ENCODE measurements around the gene ARAP3.

Gene ARAP3

DNA sequence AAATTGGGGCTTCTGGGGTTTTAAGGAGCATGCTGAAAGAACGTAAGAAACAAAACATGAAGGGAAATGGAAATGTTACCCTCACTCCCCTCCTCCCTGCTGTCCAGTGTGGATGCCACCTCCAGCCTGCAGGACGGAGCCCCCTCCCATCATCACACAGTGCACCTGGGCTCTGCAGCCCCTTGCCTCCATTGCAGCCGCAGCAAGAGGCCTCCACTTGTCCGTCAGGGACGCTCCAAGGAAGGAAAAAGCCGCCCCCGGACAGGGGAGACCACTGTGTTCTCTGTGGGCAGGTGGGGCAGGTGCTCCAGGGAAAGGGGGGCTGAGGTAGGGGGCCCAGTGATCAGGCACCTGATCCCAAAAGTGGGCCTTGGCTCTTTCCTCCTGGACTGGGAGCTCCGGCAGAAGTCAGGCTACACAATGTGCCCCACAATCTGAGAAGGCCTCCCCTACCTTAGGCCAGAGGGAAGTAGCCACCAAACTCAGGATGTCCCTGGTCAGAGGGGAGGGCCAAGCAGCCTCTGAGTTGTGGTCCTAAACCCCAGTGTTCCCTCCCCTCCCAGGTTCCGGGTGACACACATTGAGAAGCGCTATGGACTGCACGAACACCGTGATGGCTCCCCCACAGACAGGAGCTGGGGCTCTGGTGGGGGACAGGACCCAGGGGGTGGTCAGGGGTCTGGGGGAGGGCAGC lies 42.5 kb downstream of the ARAP3 start:
- DNase-seq: no peak

DNA sequence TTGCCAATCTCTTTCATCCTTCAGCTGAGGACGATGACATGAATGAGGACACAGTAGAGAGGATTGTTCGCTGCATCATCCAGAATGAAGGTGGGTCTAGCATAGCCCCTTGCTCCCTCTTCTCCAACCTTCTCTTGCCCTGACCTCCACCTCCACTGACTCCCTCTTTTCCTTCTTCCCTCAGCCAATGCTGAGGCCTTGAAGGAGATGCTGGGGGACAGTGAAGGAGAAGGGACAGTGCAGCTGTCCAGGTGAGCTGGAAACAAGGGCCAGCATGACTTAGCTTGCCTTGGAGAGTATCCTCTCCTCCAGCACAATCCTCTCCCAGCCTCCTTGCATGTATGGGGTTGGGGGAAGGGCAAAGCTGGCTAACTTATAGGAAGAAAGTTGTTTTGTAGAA lies 43.3 kb downstream of the ARAP3 start:
- DNase-seq: no peak

DNA sequence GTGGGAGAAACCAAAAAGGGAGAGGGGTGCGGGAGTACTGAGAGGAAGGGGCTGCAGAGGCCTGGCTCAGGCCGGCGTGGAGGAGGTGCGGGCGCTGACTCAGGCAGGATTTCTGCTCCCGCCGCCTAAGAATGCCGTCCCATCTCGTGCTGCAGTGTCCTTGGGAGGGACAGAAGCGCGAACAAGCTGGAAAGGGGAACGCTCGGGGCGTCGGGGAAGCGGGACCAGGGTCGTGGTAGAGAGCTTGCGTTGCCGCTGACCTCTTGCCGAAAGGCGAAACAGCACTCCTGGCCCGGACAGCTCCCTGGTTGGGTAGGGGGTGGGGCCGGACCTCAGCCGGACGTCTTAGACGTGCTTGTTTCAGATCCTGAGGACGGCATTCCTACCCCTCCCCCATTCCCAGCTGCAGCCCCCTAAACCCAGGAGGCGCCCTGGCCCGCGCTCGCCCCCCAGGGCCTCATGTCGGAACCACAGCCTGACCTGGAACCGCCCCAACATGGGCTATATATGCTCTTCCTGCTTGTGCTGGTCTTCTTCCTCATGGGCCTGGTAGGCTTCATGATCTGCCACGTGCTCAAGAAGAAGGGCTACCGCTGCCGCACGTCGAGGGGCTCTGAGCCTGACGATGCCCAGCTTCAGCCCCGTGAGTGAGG lies 44.1 kb downstream of the ARAP3 start:
- peak; percentile 15 to 69 (median 38) for DNase-seq

DNA sequence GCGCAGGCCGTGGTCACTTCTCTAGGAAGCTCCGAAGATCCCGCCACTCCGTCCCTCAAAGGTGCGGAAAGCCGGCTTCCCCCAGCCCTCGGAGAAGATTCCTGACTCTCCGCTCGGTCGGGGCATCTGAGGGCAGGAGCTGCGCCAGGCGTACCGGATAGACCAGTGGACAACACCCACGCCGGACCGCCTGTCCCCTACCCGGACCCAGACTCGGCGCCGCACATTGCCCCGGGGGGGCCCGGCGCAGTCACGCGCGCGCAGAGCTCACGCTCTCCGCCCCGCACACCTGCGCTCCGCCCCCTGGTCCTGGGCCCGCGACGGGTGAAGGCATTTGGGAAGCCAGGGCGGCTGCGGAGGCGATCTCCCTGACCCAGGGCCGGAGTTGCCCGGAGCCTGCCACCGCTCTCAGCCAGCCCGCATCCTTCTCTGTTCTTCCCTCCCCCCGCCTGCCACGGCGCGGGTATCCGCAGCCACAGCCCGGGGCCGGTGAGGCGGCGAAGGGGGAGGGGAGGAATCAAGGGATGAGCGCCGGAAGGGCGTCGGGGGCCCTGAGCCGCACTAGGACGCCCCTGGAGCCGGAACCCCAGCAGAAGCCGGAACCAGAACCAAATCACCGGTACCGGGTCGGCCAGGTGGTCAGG lies 44.8 kb downstream of the ARAP3 start:
- peak; percentile 30 to 66 (median 46) for DNase-seq

DNA sequence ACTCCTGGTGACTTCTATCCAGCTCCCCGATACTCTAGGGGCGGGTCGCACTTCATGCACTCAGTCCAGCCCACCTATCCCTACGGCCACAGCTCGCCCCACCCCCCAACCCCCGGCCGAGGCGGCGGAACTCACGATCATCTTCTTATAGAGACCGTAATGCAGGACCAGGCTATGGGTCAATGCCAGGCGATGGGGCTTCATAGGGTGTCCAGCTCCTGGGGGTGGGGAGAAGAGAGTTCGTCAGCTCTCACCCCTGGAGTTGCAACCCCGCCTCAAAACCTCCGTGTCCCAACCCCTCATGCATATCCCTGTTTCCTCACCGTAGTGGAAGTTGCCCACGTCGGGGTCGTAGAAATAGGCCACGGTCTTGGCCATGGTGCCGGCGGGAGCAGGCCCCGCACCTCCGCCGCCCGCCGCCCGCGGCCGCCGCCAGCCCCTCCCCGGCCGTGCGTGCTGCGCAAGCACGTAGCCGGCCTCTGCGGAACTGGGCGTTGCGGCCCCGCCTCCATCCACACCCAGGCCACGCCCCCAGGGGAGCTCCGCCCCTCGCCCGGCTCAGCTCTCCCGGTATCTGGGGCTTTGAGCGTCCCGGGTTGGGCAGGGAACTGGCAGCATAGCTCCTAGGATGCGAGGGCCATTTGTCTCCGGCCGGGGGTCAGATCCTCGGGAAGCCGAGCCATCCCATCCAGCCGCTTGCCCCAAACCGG lies 45.5 kb downstream of the ARAP3 start, which contains the start of the genes HDAC3 and RELL2:
Gene HDAC3, minus strand, starts transcription at position 437 of the 710 bp plus-strand sequence. Its CDS starts 59 bp downstream, at position 378.
Gene RELL2, plus strand, starts transcription at position 585 of the 710 bp plus-strand sequence. CDS start 1,229 bp downstream, outside the sequence.
- peak; percentile 82 to 93 (median 91) for DNase-seq

DNA sequence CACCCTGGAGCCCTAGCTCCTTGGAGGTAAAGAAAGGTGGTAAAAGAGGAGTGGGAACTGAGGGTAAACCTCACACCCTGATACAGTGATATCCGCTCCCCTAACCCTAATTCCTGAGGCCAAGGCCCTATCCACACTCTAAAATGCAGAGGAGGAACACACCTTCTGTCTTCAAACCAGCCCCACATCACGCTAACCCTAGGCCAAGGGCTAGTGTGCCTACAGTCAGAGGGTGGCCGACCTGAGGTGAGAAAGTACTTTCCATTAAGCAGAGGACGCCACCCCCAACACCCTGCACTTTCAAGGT lies 46.0 kb downstream of the ARAP3 start:
- no peak for DNase-seq

DNA sequence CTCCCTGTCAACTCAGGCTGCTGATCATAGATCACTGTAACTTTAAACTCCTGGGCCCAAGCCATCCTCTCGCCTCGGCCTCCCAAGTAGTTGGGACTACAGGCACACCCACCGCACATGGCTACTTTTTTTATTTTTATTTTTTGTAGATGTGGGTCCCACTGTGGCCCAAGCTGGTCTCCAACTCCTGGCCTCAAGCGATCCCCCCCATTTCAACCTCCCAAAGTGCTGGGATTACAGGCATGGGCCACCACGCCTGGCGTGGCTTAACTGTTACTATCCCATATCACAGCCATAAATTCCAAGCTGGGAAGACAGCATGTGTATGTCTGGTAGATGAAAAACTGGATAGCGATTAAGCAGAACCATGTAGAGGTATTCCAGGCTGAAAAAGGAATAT lies 46.4 kb downstream of the ARAP3 start:
- no peak for DNase-seq

DNA sequence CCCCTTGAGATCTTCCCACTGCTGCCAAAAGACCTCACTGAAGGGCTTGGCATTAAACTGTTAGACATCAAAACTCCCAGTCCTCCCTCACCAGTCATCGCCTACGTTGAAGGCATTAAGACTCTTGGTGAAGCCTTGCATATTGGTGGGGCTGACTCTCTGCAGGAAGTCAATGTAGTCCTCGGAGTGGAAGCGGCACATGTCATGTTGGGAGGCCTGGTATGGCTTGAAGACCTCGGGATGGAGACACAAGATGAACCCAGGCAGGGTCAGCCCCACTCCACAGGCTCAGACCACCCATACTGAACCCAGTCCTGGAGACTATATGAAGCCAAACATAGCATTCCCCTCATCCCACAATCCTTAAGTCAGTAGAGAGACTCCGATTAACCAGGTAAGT lies 47.3 kb downstream of the ARAP3 start:
- DNase-seq: no peak

DNA sequence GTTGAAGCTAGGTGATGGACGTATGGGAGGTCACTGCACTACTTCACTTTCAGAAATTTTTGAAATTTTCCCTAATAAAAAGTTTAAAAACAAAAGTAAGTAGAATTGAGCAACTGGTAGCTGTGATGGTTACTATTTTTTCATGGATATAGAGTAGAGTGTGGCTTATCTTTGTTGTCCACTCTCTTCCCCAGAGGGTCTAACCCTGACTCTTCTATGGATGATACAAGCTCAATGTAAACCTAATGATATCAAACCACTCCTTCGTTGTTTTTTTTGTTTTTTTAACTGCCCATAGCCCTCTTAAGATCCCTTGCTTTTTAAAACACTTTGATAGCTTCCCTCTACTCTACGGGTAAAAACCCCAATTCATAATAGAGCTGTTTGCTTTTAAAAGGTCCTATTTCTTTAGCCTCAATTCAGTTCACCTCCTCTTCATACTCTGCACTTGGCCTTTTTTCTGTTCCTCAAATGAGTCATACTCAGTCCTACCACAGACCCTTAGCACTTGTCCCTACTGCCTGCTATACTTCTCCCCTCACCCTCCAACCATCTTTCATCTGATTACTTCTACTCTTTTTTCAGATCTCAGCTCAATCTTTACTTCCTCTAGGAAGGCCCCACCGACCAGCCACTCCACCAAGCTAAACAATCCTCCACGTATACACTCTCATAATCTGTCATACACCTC lies 48.0 kb downstream of the ARAP3 start:
- peak in 1 of 5 donors; percentile 33 for DNase-seq

DNA sequence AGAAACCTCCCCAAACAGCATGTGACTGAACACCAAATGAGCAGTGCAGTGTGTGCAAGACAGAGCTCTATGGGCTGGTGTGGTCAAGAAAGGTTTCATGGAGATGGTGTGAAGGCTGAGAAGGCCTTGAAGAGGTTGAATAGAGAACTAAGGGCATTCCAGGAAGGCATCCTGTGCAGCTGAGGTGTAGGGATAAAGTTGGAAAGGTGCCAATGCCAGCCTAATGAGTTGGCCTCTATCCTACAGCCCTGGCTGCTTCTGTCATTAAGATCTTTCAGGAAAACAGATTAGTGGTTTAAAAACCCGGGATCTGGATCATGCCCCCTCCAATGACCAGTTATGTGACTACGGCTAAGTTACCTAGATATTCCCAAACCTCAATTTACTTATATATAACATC lies 49.4 kb downstream of the ARAP3 start:
- no peak for DNase-seq

DNA sequence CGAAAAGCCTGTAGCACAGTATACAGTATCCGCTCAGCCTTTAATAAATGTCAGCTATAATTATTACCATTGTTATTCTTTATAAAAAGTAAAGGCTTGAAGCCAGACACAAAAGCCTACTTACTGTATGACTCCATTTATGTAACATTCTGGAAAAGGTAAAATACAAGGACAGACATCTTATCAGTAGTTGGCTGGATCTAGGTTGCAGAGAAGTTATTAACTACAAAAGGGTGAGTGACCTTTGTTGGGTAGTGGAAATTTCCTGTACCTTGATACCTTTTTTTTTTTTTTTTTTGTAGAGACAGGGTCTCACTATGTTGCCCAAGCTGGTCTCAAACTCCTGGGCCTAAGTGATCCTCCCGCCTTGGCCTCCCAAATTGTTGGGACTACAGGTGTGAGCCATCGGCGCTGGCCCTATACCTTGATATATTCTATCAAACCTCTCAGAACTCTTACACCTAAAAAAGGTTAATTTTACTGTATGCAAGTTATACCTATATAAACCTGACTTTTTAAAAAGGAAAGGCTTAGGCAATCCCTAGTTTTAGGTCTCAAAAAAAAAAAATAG lies 51.4 kb downstream of the ARAP3 start:
- no peak for DNase-seq

DNA sequence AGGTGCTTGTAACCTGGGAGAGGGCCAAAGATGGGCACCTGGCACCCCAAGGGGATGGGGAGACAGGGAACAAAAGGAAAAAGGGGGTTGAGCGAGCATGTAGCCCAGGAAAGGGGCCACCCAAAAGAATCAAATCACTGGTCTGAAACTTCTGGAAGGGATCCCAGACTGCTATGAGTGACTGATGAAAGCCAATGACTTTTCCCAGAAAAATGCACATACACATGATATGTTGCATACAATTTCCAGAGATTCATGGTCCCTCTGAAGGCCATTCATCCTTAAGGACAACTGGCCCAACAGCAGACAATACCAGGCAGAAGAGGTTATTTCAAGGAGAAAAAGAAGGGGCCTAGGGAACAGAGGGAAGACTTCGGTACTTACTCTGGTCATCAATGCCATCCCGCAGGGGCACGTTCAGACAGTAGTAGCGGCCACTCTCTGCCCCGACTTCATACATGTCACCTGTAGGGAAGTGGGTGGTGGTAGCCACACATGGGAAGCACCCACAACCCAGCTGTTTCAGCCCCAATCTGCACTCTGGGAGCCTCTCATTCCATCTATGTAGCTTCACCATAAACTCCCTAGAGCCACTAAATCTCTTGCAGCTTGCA lies 53.7 kb downstream of the ARAP3 start:
- no peak for DNase-seq

DNA sequence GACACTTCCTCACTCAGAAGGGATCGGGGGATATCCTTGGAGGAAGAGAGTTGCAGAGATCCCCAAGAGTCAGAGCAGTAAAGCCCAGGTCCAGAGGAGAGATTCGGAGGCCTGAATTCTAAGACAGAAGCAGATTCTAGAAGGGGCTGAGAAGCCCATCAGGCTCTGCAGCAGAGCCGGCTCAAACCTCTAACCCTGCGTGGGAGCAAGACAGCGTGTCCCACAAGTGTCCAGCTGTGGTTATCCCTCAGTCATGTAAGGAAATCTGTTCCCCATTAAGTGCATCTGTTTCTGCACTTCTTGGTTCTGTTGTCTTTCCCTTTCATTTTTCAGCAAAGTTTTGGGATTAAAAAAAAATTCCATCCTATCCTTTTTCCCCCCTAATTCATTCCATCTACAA lies 58.4 kb downstream of the ARAP3 start:
- no peak for DNase-seq

DNA sequence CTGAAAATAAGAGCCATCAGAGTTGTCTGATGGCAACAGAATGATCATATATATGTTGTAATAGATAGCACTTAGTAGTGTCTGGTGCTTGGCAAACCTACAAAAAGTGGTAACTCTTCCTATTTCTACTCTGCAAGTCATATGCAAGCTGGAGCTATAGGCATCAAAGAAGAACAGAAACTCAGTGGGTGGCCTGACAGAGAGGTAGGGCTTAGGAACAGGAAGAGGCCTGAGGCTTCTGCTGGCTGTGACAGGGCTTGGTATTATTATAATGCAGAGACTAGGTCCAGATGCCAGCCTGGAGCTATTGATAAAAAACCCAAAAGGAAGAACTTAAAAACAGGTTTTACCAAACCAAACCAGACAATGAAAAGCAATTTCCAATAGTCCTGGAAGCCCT lies 58.8 kb downstream of the ARAP3 start:
- peak in 1 of 5 donors; percentile 67 for DNase-seq

DNA sequence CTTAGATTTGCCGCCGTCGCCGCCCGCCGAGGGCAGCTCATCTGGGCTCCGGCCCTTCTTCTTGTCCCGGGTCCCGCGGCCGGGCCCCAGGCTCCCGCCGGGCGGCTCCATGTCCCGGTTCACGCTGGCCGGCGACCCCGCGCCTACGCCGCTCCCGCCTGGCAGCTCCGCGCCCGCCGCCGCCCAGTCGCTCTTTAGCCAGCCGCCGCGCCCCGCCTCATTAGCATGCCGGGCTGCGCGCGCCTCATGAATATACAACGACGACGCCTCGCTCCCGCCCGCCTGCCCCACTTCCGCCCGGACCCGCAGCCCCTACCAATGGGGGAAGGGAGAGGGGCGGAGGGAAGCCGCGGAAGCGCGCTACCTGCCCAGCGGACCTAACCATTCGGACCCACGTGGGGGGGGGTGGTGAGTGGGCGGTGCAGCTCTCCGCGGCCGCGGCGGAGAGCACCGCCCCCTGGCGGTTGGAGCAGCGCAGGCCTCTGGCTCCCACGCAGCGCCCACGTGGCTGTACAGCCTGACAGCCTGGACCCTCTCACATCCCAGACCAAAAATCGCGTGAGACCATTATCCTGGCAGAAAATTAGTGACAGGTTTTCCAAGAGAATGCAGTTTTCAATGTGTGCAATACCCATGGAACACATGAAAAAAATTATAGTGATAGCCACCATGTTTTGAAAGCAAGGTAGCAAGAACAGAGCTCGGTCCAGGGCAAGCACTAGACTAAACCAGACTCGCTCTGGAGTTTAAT lies 63.1 kb downstream of the ARAP3 start, which contains the start of gene DIAPH1:
Gene DIAPH1, minus strand, starts transcription at position 197 of the 751 bp plus-strand sequence. Its CDS starts 86 bp downstream, at position 111.
- DNase-seq: peak; percentile 96 to 98 (median 98)

DNA sequence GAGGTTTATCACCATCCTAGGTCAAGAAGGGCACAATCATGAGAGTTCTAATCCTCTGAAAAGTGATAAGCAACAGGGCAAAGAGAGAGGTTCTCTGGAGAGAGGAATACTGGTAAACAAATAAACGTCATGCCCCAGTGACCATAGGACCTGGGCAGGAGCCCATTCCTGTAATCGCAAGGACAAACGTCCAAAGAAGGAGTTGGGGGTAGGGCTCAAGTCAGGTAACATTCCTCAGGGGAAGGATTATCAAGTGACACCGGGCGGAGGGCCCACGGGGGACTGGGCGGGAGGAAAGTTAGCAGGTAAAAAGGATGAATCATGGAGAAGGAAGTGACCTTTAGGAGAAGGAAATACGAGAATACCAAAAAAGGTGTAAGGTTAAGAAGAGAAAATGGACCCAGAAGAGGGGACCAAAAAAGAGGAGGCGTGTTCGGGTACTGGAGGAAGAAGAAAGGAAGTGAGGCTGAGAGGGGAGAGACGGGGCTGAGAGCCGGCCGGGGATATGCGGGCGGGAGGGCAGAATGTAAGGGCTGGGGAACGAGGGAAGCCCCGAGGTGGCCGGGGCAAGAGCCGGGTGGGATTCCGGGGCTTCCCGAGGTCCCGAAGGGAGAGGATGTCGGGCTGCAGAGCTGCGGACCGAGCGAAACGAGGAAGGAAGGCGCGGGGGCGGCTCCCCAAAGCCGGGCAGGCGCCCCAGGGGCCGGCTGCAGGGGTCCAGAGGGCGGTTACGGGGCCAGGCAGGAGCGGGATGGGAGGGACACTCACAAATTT lies 63.8 kb downstream of the ARAP3 start:
- DNase-seq: peak; percentile 18 to 58 (median 41)

DNA sequence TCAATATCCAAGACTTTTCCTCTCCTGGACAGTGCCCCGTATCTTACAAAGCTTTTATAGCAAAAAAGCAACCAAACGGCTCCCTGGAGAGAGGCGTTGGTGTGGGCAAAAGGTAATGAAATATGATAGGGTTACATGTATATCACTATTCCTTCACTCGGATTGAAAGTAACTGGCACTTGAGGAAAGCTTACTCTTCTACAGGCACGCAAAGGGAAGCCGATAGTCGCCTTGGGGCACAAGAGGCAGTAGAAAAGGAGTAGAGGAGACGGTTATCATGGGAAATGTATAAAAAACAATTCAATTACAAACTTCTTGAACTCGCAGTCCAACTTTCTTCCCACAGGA lies 64.4 kb downstream of the ARAP3 start:
- no peak for DNase-seq

DNA sequence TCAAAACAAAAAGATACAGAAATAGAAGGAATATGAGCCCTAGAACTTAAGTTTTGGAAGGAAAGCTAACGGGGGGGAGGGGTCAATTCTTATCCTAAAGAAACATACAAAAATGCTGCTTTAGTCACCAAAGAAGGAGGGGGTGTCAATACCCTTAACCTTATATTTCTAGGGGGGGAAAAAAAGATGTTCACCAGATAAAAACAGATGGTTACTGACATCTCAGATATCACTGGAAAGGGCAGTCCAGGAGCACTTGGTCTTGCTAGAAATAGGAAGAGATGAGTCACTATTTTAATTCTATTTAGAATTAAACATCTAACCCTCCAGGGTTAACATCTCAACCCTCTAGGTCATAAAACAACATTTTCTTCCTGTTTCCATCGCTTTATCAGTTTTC lies 64.9 kb downstream of the ARAP3 start:
- DNase-seq: no peak

DNA sequence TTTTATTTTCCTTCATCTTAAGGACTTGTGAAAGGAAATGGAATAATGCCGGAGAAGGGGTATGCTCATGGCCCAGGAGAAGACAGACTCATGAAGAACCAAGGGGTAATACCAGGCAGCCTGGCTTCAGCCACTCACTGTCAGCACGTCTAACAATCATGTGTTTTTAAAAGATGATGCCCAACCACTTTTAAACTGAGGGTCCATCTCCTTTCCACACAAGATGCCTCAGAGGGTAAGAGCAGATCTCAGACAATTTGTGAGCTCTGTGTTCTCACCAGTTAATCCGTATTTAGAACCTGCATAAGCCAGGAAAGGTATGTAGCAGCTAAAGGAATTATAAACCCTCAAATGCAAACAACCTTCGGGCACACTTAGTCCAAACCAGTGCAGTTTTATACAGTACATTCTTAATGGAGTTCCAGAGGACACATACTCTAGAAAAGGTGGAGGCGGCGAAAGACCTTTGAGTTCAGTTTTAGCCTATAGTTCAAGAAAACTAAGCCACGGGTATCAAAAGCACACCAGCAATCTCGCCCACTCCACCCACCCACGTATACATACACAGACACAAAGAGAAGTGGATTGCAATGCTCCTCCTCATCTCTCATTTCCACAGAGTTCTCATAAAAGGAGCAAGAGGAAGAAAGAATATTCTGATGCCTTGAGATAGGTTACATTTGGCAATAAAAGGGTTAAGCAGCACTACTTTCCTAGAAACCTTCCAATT lies 65.9 kb downstream of the ARAP3 start:
- no peak for DNase-seq

DNA sequence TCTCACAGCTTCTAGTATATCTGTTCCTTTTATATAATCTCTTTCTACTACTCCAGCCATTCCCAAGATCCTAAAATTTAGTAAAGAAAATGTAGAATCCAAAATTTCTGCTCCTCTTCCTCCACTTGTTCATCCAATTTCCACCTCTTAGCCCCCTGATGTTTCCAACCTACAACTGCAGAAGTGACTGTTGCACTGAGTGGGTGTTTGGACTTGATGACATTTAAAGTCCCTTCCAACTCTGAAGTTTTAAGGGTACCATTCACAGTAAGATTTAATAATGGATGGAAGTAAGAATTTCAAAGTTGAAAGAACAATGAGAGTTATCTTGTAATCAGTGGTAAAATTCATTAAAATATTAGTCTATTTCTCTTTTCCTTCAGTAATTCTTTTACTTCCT lies 68.7 kb downstream of the ARAP3 start:
- no peak for DNase-seq
